ENCODE measurements around the gene SPNS2.

Gene SPNS2

DNA sequence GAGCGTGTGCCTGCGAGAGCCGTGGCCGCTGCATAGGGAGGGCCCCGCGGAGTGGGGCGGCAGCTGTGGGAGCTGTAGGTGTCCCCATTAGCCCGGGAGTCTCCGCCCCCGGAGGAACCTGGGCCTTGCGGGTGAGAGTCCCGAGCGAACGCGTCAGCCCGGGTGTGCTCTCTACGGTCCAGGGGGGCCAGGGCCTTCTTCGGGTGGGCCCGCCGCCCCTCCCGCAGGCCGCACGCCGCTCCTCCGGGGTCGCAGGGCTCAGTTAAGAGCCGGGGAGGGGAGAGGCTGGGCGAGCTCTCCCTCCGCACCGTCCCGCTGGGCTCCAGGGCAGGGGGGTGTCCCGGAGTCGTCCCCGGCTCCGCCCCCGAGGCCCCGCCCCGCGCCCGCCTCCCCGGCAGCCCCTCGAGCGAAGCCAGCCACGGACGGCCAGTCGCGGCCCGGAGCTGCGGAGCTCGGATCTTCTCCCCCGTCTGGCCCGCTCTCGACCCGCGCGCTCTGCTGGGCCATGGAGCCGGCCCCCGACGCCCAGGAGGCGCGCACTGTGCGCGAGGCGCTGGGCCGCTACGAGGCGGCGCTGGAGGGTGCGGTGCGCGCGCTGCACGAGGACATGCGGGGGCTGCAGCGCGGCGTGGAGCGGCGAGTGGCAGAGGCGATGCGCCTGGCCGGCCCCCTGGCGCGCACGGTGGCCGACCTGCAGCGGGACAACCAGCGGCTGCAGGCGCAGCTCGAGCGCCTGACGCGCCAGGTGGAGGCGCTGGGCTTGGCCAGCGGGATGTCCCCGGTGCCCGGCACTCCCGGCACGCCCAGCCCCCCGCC is 85.6 kb downstream of the SPNS2 start, which contains the start of gene SMTNL2:
TSS of gene SMTNL2 (plus strand) at position 429 of the 816 bp plus-strand sequence. CDS start at position 506, 77 bp downstream.
- in situ Hi-C loops (cut with MboI; ENCODE audit: low sequenced_read_pairs), result no loop called here

DNA sequence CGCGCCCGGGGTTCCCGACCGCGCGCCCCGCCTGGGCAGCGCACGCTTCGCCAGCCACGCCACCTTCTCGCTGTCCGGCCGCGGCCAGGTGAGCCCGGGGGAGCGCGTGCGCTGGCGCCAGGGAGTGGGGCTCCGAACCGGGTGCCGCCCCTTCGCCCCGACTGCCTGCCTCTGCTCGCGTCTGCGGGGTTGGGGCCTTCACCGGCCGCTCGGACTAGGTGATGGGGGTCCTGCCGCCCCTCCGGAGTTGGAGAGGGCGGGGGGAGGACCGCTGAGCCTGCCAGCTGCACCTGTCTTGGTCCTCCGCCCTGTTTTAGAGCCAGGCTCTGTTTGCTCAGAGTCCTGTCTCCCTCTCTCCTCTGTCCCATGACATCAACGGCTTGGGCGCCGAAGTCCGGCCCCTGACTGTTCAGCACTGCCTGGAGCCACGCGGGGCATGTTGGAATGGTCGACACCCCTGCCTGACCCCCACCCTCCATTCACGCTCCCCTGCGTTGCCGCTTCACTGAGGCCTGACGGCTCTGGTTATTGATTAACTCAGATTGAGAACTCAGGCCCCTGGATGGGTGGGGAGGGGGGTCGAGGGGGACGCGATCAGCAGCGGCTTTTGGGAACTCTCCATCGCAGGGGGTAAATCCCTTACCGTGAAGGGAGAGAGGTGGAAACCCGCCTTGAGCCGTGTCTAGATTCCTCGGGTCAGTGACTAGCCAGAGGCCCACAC is 86.4 kb downstream of the SPNS2 start:
- in situ Hi-C loops (cut with MboI; ENCODE audit: low sequenced_read_pairs), result no loop called here

DNA sequence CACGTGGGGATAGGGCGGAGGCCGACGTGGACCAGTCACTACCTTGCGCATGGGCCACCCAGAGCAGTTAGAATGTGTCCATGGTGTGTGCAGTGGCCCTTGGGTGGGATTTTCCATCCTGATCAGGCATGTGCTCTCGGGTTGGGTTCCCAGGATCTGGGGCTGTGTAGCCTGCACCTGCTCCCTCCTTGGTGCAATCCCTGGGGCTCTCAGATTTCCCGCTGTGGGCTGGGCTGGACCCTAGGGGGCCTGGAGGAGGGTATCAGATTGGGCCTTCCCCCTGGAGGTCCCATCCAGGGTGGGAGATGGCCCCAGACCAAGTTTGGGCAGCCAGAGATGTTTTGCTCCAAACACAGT is 86.9 kb downstream of the SPNS2 start:
- in situ Hi-C loops (cut with MboI; ENCODE audit: low sequenced_read_pairs), result no loop called here

DNA sequence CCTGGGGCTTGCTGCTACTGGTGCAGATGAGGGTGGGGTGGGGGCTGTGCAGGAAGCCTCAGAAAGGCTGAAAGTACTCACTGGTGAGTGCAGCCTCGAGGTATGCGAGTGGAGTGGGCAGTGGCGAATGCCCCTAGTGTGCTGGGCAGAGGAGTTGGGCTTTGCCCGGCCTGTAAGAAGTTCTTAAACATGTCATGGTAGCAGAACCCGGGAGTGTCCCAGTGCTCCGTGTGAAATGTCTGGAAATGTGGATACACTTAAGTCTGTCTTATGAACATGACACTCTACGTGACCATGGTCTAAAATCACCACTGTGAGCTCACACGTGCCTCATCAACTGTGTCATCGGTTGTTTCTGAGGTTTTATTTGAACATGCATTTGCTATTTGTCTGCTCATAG is 87.4 kb downstream of the SPNS2 start:
- in situ Hi-C loops (cut with MboI; ENCODE audit: low sequenced_read_pairs), result no loop called here

DNA sequence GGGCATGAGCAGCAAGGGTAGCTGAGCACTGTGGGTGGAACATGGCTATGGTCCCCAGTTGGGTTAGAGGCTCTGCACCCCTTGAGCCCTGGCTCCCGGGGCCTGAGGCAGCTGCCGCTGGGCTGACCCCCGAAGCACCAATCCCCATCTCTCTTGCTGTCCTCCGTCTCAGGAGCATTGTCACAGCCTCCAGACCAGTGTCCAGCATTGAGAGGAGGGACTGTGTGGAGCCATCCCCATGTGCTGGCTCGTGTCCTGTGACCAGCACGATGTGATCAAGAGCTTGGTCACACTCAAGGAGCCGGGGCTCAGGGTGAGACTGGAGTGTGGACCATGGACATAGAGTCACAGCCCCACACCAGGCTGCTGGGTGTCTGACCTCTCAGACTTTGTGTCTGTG is 88.5 kb downstream of the SPNS2 start:
- in situ Hi-C loops (cut with MboI; ENCODE audit: low sequenced_read_pairs), result no loop called here

DNA sequence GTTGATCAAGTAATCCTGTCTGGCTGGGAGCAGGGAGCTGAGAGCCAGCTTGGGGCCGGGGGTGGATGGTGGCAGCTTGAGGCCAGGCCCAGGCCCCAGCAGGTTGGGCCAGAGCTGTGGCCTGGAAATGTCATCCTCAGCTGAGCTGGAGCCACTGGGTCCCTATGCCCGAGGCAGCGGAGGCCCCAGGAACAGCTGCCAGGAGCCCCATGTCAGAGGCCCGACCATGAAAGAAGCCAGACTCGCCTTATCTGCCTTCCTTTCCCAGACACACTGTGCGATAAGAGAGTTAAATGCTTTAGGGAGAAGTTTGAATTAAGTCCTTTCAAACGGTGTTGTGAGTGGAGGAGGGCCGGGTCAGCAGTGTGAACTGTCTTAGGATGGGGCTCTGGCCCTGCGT is 89.1 kb downstream of the SPNS2 start:
- in situ Hi-C loops (cut with MboI; ENCODE audit: low sequenced_read_pairs), result no loop called here

DNA sequence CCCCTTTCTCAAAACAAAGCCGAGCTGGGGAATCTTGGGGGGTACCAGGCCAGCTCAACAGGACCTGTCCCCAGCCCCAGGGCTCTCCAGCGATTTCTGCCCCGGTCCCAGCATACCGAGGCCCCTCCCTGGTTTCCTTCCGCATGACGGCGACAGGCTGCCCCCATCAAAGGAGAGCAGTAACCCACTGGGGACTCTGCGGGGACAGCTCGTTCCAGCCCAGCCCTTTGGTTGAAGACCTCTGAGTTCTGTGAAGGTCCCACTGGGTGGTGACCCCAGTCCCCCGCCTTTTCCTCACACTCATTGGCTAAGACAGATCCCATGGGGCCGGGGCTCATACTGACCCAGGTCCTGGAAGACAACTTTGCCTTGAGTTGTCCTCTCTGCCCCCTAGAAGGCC is 89.7 kb downstream of the SPNS2 start:
- in situ Hi-C loops (cut with MboI; ENCODE audit: low sequenced_read_pairs), result no loop called here

Measured in HL-60/S4 treated with phorbol 12-myristate 13-acetate at 8.2 ng/mL for 4 days and 3 days (cell line).